ENCODE results near the gene RAB34.
A peak's percentile ranks its signal among the peaks of the same experiment; 100 is the strongest.

RAB34 gene

DNA sequence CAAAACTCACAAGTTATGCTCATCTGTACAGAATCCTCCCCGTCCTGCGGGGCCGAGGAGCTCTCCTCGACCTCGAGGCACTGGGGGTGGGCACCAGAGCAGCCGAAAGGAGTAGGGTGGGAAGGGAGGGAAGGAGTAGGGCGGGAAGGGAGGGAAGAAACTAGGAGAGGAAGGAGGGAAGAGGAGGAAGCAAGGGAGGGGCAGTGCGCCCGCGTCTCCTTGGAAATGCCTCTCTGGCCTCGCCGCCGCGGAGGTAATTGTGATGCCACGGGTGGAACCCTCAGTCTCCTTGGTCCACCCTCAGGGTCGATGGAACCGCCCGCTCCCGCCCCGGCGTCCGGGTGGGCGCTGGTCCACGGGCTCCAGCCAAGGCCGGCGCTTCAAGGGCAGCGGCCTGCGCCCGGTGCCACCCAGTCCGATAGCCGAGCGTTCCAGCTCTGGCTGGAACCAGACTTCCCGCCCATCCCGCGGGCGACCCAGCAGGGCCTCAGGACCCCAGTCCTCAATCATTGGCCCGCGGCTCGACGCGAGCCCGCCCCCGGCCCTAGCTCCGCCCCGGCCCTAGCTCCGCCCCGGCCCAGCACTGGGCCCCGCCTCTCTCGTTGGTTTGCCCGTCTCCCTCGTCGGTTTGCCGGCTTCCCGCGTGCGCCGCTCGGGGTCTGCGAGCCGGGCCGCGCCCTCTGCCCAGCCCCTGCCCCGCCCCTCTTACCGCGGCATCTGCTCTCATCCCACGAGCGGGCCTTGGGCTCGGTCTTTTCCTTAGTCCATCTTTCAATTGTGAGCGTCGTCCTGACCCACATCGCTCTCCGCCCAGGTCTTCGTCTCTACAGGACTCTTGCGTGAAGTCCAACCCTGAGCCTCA, 6.6 kb downstream of the RAB34 start:
- peak; percentile 93 for DNase-seq

DNA sequence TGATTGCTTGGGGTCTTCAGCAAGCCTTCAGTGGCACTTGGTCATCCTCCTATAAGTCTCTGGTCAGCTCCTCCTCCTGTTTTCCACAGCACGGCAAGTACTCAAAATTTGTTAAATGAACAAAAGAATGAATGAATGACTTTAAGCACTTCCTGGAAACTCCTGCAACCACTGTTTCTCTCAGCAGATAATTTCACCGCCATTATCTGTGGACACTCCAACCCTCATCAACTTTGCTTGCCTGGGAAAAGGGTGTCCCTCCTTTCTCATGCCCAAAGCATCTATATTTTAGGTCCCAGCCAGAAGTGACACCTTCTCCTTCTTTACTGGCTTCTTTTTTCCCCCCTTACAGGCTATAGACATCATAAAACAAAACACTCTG, 10.3 kb downstream of the RAB34 start:
- DNase-seq = no peak

- no peak for DNase-seq
These were observed 11.0 kb downstream of the RAB34 start for GRCh38 chr17:28706471-28707338.

DNA sequence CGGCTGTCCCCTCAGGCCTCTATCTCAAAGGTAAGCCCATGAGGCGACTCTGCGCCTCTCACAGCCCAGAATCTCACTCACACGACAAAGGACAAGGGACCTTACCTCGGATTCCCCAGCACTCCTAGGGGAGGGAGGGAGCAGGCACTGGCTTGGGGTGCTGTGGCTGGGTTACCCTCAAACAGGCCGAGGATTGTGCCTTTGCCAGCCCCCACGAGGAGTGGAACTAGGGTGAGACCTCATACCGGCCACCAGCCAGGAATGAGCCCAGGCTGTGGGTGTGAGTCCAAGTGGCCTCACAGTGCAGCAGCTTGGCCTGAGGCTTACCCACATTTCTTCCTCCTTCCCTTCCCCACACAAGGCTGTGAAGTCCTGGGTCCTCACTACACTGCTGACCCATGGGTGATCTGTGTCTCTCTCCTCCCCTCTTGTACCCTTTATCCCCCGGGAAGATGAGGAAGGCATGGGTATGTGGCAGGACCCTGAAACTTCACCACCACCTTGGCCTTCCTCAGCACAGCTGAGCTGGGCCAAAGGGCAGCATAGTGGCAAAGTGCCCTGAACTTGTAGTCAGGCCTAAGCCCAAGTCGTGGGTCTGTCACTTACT, 11.8 kb downstream of the RAB34 start:
- DNase-seq = no peak

GRCh38 chr17:28705074-28705659, 12.5 kb downstream of the RAB34 start:
- DNase-seq = no peak

DNA sequence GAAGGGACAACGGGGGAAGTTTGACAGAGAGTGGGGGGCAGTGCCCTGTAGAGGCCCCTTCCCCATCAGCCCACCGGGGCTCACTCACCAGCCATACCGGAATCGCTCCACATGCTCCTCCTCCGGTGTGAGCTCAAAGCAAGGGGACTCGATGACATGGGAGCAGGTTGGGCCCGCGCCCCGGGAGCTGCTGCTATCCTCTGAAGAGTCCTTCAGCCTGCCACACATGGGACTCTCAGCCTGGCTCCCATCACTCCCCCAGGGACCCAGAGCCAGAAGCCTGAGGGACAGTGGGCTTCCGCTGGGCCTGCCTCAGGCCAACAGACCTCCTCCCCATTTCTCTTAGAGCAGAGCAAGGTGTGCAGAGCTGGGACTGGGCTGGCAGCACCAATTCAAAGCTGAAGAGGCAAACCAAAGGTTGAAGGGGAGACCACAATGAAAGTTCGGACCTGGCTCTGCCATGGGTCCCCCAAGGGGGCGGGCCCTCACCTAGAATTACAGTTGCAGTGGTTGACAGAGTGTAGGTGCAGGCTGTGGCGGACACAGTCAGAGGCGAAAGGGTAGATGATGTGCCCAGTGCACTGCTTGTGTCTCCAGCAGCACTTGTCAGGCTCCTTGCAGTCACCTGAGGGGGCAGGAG, 13.3 kb downstream of the RAB34 start:
- DNase-seq = no peak

- no peak for DNase-seq
These were observed 14.0 kb downstream of the RAB34 start for GRCh38 chr17:28703552-28704218.

DNA sequence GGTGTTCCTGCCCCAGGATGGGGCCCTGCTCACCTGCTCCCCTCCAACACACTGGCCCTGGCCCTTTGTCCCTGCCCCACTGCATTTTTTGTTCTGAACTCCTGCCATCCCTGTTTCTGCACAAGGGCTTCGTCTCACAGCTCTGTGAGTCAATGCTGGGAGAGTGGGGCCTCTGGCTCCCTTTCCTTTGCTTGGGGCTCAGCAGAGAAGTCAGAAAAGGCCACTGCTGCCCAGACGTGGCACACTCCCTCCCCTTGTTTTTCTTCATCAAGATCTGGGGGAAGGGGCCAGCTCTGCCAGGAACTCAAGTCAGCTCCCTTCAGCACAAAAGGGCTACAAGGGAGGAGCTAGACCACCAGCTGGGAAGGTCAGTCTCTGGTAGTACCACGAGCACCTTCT, 14.9 kb downstream of the RAB34 start:
- no peak for DNase-seq

- DNase-seq = no peak
These were observed 15.5 kb downstream of the RAB34 start for GRCh38 chr17:28702026-28702751.

GRCh38 chr17:28700830-28701492, 16.7 kb downstream of the RAB34 start:
- DNase-seq = no peak

DNA sequence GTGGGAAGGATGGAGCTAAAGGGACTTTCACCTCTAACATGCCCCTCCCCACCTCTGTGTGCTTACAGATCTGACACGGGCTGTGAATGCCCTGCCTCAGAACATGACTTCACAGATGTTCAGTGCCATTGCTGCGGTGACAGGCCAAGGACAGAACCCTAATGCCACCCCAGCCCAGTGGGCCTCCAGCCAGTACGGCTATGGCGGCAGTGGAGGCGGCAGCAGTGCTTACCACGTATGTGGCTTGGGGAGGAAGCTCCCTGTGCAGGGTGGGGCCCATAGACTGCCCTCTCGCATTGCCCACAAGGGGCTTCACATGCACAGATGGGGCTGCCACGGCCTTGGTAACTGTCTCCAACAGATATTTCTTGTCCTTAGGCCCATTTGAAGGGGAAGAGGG, 17.4 kb downstream of the RAB34 start:
- DNase-seq = no peak

GRCh38 chr17:28698253-28698941, 19.3 kb downstream of the RAB34 start:
- no peak for DNase-seq

DNA sequence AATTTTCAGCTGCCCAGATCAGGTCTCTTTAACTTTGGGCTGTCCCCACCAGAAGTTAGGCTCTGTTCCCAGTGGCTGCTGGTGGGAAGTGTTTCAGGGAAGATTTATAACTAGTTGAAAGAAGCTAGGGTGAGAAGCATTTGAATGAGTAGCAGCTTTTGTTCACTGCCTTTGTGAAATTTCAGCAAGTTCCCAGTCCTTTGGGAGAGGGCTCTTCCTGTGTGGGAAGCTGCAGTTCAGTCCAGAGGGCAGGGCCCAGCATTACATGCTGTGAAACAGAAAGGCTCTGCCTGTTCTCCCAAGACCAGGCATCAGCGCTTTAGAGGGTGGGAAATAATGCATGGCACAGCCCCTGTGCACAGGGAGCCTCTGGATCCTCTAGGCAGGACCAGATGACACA, 23.8 kb downstream of the RAB34 start:
- DNase-seq = no peak

- no peak for DNase-seq
These were observed 28.7 kb downstream of the RAB34 start for GRCh38 chr17:28689011-28689410.

DNA sequence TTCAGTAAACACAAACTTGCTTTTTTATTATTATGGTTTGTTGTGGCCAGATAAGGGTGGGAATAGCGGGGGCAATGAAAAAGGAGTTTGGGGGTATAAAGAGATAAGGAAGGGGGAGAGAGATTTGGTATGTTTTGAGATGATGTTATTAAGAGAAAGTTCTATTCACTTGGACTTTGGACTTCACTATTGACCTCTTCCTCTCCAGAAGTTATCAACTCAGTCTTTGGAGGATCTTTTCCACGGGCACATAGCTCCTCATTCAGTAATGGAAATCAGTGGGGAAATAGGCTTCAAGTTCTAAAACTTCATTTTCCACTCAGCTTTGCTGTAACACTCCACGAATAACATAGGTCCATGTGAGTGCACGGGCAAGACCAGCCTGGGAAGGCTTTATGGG, 29.2 kb downstream of the RAB34 start:
- DNase-seq = no peak

DNA sequence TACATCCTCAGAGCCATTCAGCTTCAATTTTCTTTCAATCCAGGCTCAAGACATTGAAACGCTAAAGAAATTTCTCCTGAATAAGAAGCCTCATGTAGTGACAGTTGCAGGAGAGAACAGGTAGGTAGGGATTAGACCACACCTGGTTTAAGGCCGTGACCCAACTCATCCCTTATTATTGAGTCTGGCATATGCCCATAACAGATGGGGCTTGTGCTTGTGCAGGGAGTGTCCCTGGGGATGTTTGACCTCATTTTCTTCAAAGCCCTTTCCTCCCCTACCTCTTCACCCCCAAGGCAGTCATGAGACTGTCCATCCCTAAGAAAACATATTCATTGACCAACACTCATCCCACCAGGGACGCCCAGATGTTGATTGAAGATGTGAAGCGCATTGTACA, 31.4 kb downstream of the RAB34 start:
- no peak for DNase-seq

DNA sequence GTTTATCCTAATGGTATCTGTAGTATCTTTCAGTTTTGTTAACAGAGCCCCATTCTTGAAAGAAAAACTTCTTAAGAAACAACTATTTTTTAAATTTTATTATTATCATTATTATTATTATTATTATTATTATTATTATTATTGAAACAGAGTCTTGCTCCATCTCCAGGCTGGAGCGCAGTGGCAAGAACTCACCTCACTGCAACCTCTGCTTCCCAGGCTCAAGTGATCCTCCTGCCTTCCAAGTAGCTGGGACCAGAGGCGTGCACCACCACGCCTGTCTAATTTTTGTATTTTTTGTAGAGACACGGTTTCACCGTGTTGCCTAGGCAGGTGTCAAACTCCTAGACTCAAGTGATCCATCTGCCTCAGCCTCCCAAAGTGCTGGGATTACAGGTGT, 32.3 kb downstream of the RAB34 start:
- no peak for DNase-seq

- DNase-seq = no peak
These were observed 32.7 kb downstream of the RAB34 start for GRCh38 chr17:28684963-28685362.

DNA sequence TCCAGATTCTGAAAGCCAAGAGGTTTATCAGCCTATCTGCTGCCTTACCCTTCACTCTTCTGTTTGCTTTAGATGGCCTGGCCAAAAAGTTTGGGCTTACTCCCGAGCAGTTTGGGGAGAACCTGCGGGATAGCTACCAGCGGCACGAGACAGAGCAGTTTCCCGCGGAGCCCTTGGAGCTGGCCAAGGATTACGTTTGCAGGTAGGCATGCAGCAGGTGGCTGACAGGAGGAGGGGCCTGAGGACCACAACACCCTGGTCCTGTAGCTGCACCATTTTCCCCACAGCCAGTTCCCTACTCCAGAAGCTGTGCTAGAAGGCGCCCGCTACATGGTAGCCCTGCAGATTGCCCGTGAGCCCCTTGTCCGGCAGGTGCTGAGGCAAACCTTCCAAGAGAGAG, 35.0 kb downstream of the RAB34 start:
- no peak for DNase-seq

DNA sequence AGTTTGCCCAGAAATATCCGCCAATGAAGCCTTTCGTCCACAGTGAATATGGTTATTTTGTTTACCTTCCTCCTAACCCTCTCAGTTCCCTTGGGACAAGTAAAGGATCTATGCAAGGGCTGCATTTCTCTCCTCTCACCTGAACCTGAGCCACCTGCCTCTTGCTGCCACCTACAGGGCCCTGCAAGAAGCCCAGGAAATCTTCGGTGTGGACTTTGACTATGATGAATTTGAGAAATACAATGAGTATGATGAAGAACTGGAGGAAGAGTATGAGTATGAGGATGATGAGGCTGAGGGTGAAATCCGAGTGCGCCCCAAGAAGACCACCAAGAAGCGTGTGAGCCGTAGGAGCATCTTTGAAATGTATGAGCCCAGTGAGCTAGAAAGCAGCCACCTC, 41.7 kb downstream of the RAB34 start:
- DNase-seq = peak; percentile 17
